H9 (cell line): ENCODE results near the gene TTC39C. TPM values are rescaled to one million over a fixed set of nuclear protein-coding genes. Genes with fewer than 3 reads are reported as not detected.

Source experiments
- DNase-seq: peaks from one replicate; pipeline ENCODE4 v3.0.0-alpha.2; 2017
- H2AFZ ChIP-seq: one replicate; pipeline ENCODE4 v1.6.1; 2013; ENCODE audit warnings: mild to moderate bottlenecking, low read length, control low read depth, moderate library complexity
- H2AK5ac ChIP-seq: 2 replicates; pipeline ENCODE4 v1.6.1; 2013; ENCODE audit warnings: low read length, control low read depth, mixed read lengths; ENCODE audit not compliant: insufficient read length
- H2BK120ac ChIP-seq: one replicate; pipeline ENCODE4 v1.6.1; 2013; ENCODE audit warnings: low read depth, mild to moderate bottlenecking, low read length, control low read depth, inconsistent platforms; ENCODE audit not compliant: poor library complexity, severe bottlenecking
- H2BK12ac ChIP-seq: 2 replicates; pipeline ENCODE4 v1.6.1; 2013; ENCODE audit warnings: low read length, control low read depth, mixed read lengths, low read depth; ENCODE audit not compliant: insufficient read length
- H2BK15ac ChIP-seq: 2 replicates; pipeline ENCODE4 v1.6.1; 2013; ENCODE audit warnings: low read depth, low read length, control low read depth
- H2BK20ac ChIP-seq: one replicate; pipeline ENCODE4 v1.6.1; 2013; ENCODE audit warnings: low read depth, mild to moderate bottlenecking, low read length, control low read depth, inconsistent platforms; ENCODE audit not compliant: poor library complexity, severe bottlenecking
- H2BK5ac ChIP-seq: 2 replicates; pipeline ENCODE4 v1.6.1; 2013; ENCODE audit warnings: low read length, control low read depth, mixed read lengths; ENCODE audit not compliant: insufficient read length
- H3K14ac ChIP-seq: 2 replicates; pipeline ENCODE4 v1.6.1; 2013; ENCODE audit warnings: low read length, control low read depth; ENCODE audit not compliant: insufficient read depth
- H3K18ac ChIP-seq: 2 replicates; pipeline ENCODE4 v1.6.1; 2013; ENCODE audit warnings: low read depth, mild to moderate bottlenecking, mixed read lengths, low read length, control low read depth; ENCODE audit not compliant: insufficient read length
- H3K23ac ChIP-seq: 2 replicates; pipeline ENCODE4 v1.6.1; 2013; ENCODE audit warnings: low read length, control low read depth, mixed read lengths, low read depth; ENCODE audit not compliant: insufficient read length
- H3K23me2 ChIP-seq: 2 replicates; pipeline ENCODE4 v1.6.1; 2013; ENCODE audit warnings: low read depth, mild to moderate bottlenecking, mixed read lengths, low read length, control low read depth; ENCODE audit not compliant: insufficient read length, poor library complexity, severe bottlenecking
- H3K27ac ChIP-seq: 2 replicates; pipeline ENCODE4 v1.5.1; 2013; ENCODE audit warnings: low read length, control low read depth, mixed read lengths, low read depth; ENCODE audit not compliant: insufficient read length
- H3K27me3 ChIP-seq: 2 replicates; pipeline ENCODE4 v1.6.1; 2013; ENCODE audit warnings: low read length, control low read depth, inconsistent platforms; ENCODE audit not compliant: insufficient read depth
- H3K4ac ChIP-seq: 2 replicates; pipeline ENCODE4 v1.6.1; 2013; ENCODE audit warnings: low read depth, mild to moderate bottlenecking, control low read depth, inconsistent platforms, low read length, moderate library complexity
- H3K4me1 ChIP-seq: 2 replicates; pipeline ENCODE4 v1.6.1; 2013; ENCODE audit warnings: low read length, control low read depth, inconsistent platforms; ENCODE audit not compliant: insufficient read depth
- H3K4me2 ChIP-seq: 2 replicates; pipeline ENCODE4 v1.6.1; 2013; ENCODE audit warnings: low read length, control low read depth, mixed read lengths; ENCODE audit not compliant: insufficient read length, insufficient read depth
- H3K56ac ChIP-seq: 2 replicates; pipeline ENCODE4 v1.6.1; 2013; ENCODE audit warnings: low read depth, mild to moderate bottlenecking, mixed read lengths, low read length, control low read depth; ENCODE audit not compliant: insufficient read length
- H3K79me1 ChIP-seq: 2 replicates; pipeline ENCODE4 v1.6.1; 2013; ENCODE audit warnings: low read depth, mild to moderate bottlenecking, moderate library complexity, low read length, control low read depth, inconsistent platforms; ENCODE audit not compliant: insufficient read depth, poor library complexity, severe bottlenecking
- H3K79me2 ChIP-seq: 2 replicates; pipeline ENCODE4 v1.6.1; 2013; ENCODE audit warnings: low read length, control low read depth, inconsistent platforms; ENCODE audit not compliant: insufficient read depth
- H3K9ac ChIP-seq: 2 replicates; pipeline ENCODE4 v1.6.1; 2013; ENCODE audit warnings: low read length, control low read depth, mixed read lengths; ENCODE audit not compliant: insufficient read length; ENCODE audit errors: extremely low read depth
- H3K9me3 ChIP-seq: one replicate; pipeline ENCODE4 v1.6.1; 2013; ENCODE audit warnings: low read depth, low read length, inconsistent platforms; ENCODE audit not compliant: control insufficient read depth
- H3T11ph ChIP-seq: one replicate; pipeline ENCODE4 v1.6.1; 2013; ENCODE audit warnings: mild to moderate bottlenecking, low read length, control low read depth, inconsistent platforms
- H4K20me1 ChIP-seq: one replicate; pipeline ENCODE4 v1.6.1; 2013; ENCODE audit not compliant: control insufficient read depth, insufficient read length, insufficient read depth
- H4K5ac ChIP-seq: 2 replicates; pipeline ENCODE4 v1.6.1; 2013; ENCODE audit warnings: low read depth, mild to moderate bottlenecking, mixed read lengths, low read length, control low read depth; ENCODE audit not compliant: insufficient read length
- H4K8ac ChIP-seq: replicated peaks from 2 replicates; pipeline ENCODE4 v1.6.1; 2013; ENCODE audit warnings: low read length, control low read depth, mixed read lengths, low read depth; ENCODE audit not compliant: insufficient read length
- H4K91ac ChIP-seq: 2 replicates; pipeline ENCODE4 v1.6.1; 2013; ENCODE audit warnings: low read depth, mild to moderate bottlenecking, moderate library complexity, mixed read lengths, low read length, control low read depth; ENCODE audit not compliant: insufficient read length
- H3K27ac Mint-ChIP-seq, 3 experiments: 2 replicates in 2 of 3; 3 replicates in 1 of 3; pipeline ENCODE4 v1.8.0; 2020 to 2021; ENCODE audit warnings: mixed read lengths in 3 of 3, mild to moderate bottlenecking in 1 of 3, moderate library complexity in 1 of 3
- H3K27me3 Mint-ChIP-seq: 2 replicates; pipeline ENCODE4 v1.8.0; 2021; ENCODE audit warnings: low read depth, mild to moderate bottlenecking, moderate library complexity, mixed read lengths
- H3K36me3 Mint-ChIP-seq, 3 experiments: 2 replicates in 2 of 3; 3 replicates in 1 of 3; pipeline ENCODE4 v1.8.0; 2020 to 2021; ENCODE audit warnings: low read depth in 3 of 3, mixed read lengths in 3 of 3; ENCODE audit not compliant: insufficient read depth in 1 of 3
- H3K4me1 Mint-ChIP-seq, 2 experiments: 2 replicates each; pipeline ENCODE4 v1.8.0; 2020; ENCODE audit warnings: mixed read lengths in 2 of 2
- H3K4me3 Mint-ChIP-seq, 2 experiments: 2 replicates in 1 of 2; 3 replicates in 1 of 2; pipeline ENCODE4 v1.8.0; 2020 to 2021; ENCODE audit warnings: mild to moderate bottlenecking in 2 of 2, mixed read lengths in 2 of 2, moderate library complexity in 1 of 2
- H3K9me3 Mint-ChIP-seq, 2 experiments: 2 replicates in 1 of 2; 3 replicates in 1 of 2; pipeline ENCODE4 v1.8.0; 2020; ENCODE audit warnings: mild to moderate bottlenecking in 2 of 2, mixed read lengths in 2 of 2, moderate library complexity in 1 of 2
- WGBS: extraction: QIAGEN DNeasy Blood & Tissue Kit; methylation state at CpG from one replicate; pipeline ENCODE4 v1.1.7; 2013; ENCODE audit warnings: missing lambda C conversion rate, low lambda C conversion rate, mixed read lengths; ENCODE audit not compliant: insufficient read length; ENCODE audit errors: extremely low coverage; 5-methylcytosine and 5-hydroxymethylcytosine counted together
- total RNA-seq: library from RNA; stranded (reverse); gene quantifications from 2 replicates; pipeline ENCODE4 v1.2.1, GENCODE V29; 2021
- TF ChIP-seq, protein P1 (sequence below): fragments of 200-600 bp; sonication (generic); conservative IDR thresholded peaks from 3 replicates; pipeline ENCODE4 v1.8.0; 2021; ENCODE audit warnings: antibody characterized with exemption, mild to moderate bottlenecking

Gene TTC39C
- total RNA-seq, 1 experiment from 2014 or later = 18.0 TPM

DNA sequence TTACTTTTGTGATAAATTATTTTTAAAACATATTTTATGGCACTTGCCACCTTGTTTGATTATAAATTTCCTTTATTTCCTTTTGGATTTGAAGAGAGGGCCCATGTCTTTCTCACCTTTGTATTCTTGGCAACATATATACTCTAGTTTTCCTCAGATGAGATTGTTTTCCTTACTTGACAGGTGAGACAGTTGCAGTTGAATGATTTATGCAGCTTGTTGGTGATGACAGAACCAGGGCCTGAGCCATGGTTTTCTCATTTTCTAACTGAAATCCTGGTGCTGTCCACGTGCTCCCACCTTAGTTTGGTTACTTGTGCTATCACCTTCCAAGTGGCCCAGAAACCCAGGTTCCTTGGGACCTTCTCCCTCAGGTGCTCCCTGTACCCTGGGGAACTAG lies 58.2 kb downstream of the TTC39C start:
- Histone ChIP-seq H3K27ac (no peak overlapping the region), H2BK5ac (no peak overlapping the region), H2BK12ac (no peak overlapping the region), H3K9ac (no peak overlapping the region), H3K4me1 (peaks cover 3% of the 10 kb centered on the region; the same call in 1 of the 2 replicates), H2AFZ (no peak overlapping the region), H3K18ac (no peak overlapping the region), H3K27me3 (no peaks in the 10 kb centered on the region), H3K23ac (no peak overlapping the region), H2AK5ac (no peak overlapping the region), H4K5ac (no peak overlapping the region), H3K79me2 (no peaks in the 10 kb centered on the region), H2BK15ac (no peak overlapping the region), H2BK20ac (no peak overlapping the region), H4K8ac (no peak overlapping the region), H4K20me1 (no peaks in the 10 kb centered on the region), H3K23me2 (no peaks in the 10 kb centered on the region), H3T11ph (no peak overlapping the region), H4K91ac (no peak overlapping the region), H3K79me1 (no peaks in the 10 kb centered on the region), H3K14ac (no peak overlapping the region), H3K9me3 (no peaks in the 10 kb centered on the region), H3K56ac (no peak overlapping the region), H3K4ac (no peak overlapping the region), H3K4me2 (no peak overlapping the region), H2BK120ac (no peak overlapping the region)
- Mint-ChIP-seq H3K4me1 (peaks cover 6 to 12% of the 10 kb centered on the region in 2 experiments; a peak in 3 of 4 replicates), H3K9me3 (no peaks in the 10 kb centered on the region), H3K27ac (peak overlapping the region in 1 of 3 experiments; percentile 49; a peak in 2 of 7 replicates), H3K36me3 (peaks cover 3 to 18% (median 9%) of the 10 kb centered on the region in 3 experiments; a peak in 6 of 7 replicates), H3K27me3 (no peaks in the 10 kb centered on the region), H3K4me3 (no peak overlapping the region; a peak in 1 of 5 replicates)
- TF ChIP-seq, protein P1, sequence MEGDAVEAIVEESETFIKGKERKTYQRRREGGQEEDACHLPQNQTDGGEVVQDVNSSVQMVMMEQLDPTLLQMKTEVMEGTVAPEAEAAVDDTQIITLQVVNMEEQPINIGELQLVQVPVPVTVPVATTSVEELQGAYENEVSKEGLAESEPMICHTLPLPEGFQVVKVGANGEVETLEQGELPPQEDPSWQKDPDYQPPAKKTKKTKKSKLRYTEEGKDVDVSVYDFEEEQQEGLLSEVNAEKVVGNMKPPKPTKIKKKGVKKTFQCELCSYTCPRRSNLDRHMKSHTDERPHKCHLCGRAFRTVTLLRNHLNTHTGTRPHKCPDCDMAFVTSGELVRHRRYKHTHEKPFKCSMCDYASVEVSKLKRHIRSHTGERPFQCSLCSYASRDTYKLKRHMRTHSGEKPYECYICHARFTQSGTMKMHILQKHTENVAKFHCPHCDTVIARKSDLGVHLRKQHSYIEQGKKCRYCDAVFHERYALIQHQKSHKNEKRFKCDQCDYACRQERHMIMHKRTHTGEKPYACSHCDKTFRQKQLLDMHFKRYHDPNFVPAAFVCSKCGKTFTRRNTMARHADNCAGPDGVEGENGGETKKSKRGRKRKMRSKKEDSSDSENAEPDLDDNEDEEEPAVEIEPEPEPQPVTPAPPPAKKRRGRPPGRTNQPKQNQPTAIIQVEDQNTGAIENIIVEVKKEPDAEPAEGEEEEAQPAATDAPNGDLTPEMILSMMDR = no peak
- no peak for DNase-seq
- WGBS = no CpG with 5 or more reads among the region's 1 CpG
